DND-41 (cell line): ENCODE results near the gene CEP170B.

Experiments
- ATAC-seq: fragments of 200-7000 bp; cut with Tn5 transposase; 3 replicates; pipeline ENCODE4 v1.9.1; 2021; ENCODE audit warnings: low read depth; ENCODE audit not compliant: insufficient read depth
- DNase-seq: peaks from one replicate; pipeline ENCODE4 v3.0.0-alpha.2; 2020
- H2AFZ ChIP-seq: 2 replicates; pipeline ENCODE4 v1.6.0; 2012; ENCODE audit warnings: low read depth, low read length
- H3K27ac ChIP-seq: 2 replicates; pipeline ENCODE4 v1.5.1; 2012; ENCODE audit warnings: low read length, inconsistent platforms
- H3K27me3 ChIP-seq: fragments of 200-600 bp; sonication (generic); 2 replicates; pipeline ENCODE4 v1.6.0; 2012; ENCODE audit warnings: low read length, mild to moderate bottlenecking, inconsistent platforms; ENCODE audit not compliant: insufficient read depth, poor library complexity
- H3K36me3 ChIP-seq: 2 replicates; pipeline ENCODE4 v1.5.1; 2012; ENCODE audit warnings: low read length, inconsistent platforms; ENCODE audit not compliant: insufficient read depth
- H3K4me1 ChIP-seq: 2 replicates; pipeline ENCODE4 v1.5.1; 2012; ENCODE audit warnings: mild to moderate bottlenecking, low read length; ENCODE audit not compliant: insufficient read depth
- H3K4me2 ChIP-seq: 2 replicates; pipeline ENCODE4 v1.6.0; 2012; ENCODE audit warnings: mild to moderate bottlenecking, moderate library complexity, low read length, inconsistent platforms; ENCODE audit not compliant: insufficient read depth
- H3K4me3 ChIP-seq, 2 experiments: fragments of 200-600 bp in 1 of 2; shearing (Covaris generic) in 1 of 2; 2 replicates each; pipeline ENCODE4 v1.5.1; 2012 to 2016; ENCODE audit warnings: inconsistent platforms in 2 of 2, low read length in 2 of 2, mild to moderate bottlenecking in 2 of 2, low read depth in 1 of 2, moderate library complexity in 1 of 2
- H3K79me2 ChIP-seq: 2 replicates; pipeline ENCODE4 v1.6.0; 2012; ENCODE audit warnings: low read length, inconsistent platforms; ENCODE audit not compliant: insufficient read depth
- H3K9ac ChIP-seq: 2 replicates; pipeline ENCODE4 v1.6.0; 2012; ENCODE audit warnings: low read depth, mild to moderate bottlenecking, inconsistent platforms, low read length, moderate library complexity
- H3K9me3 ChIP-seq: 2 replicates; pipeline ENCODE4 v1.5.1; 2012; ENCODE audit warnings: low read length, moderate library complexity, mild to moderate bottlenecking, inconsistent platforms; ENCODE audit not compliant: insufficient read depth, severe bottlenecking
- H4K20me1 ChIP-seq: 2 replicates; pipeline ENCODE4 v1.6.0; 2012; ENCODE audit warnings: low read length; ENCODE audit not compliant: insufficient read depth
- EZH2 ChIP-seq: IDR thresholded peaks from 3 replicates; pipeline ENCODE4 v1.6.1; 2012; ENCODE audit warnings: borderline replicate concordance, low read depth, mild to moderate bottlenecking, moderate library complexity, low read length, inconsistent platforms; ENCODE audit not compliant: severe bottlenecking
- TF ChIP-seq, protein P1 (sequence below): IDR thresholded peaks from 2 replicates; pipeline ENCODE4 v1.5.1; 2012; ENCODE audit warnings: borderline replicate concordance, low read length, moderate library complexity, mild to moderate bottlenecking; ENCODE audit not compliant: poor library complexity, severe bottlenecking; ENCODE audit errors: extremely low read depth

CEP170B gene

DNA sequence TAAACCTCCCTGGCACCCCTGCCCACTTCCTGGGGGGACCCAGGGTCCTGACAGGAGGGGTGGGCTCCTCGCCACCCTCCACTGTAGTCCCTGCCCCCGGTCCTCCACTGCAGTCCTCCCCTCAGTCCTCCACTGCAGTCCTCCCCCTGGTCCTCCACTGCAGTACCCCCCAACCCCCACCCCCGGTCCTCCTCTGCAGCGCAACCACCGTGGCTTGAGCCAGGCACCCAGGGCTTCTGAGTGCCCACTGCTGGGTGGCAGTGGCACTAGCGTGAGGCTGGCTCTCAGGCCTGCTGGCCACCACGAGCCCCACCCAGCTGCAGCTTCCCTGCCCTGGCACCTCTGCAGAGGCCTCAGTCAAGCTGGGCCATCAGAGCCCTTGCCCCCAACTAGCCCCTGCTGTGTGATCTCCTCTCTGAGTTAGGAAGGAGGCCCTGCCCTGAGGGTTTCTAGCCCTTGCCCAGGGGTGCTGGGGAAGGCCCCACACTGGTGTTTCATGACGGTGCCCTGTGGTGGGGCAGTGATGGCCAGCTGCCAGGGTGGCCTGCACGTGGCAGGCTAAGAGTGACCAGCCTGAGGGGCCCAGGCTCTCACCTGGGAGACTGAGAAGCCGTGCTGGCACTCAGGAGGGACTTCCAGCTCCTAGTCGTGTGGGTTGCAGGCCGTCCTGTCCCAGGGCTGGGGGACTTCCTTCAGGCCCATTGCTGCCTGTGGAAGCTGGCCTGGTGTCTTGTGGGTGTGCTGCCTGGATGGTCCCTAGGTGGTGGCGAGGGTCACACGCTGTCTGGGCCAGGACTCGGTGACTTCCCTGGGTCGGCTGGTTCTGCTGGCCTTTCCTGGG lies 9.7 kb downstream of the CEP170B start:
- Histone ChIP-seq H3K79me2 (no peaks in the 10 kb centered on the region), H3K27me3 (no peaks in the 10 kb centered on the region), H3K4me1 (no peaks in the 10 kb centered on the region), H4K20me1 (no peaks in the 10 kb centered on the region), H3K36me3 (no peaks in the 10 kb centered on the region), H3K9me3 (no peaks in the 10 kb centered on the region), H3K4me3 (no peak overlapping the region), H2AFZ (no peak overlapping the region), H3K27ac (no peak overlapping the region), H3K4me2 (no peak overlapping the region), H3K9ac (no peak overlapping the region)
- ATAC-seq, result no peak
- no peak for TF ChIP-seq EZH2
- TF ChIP-seq, protein P1, sequence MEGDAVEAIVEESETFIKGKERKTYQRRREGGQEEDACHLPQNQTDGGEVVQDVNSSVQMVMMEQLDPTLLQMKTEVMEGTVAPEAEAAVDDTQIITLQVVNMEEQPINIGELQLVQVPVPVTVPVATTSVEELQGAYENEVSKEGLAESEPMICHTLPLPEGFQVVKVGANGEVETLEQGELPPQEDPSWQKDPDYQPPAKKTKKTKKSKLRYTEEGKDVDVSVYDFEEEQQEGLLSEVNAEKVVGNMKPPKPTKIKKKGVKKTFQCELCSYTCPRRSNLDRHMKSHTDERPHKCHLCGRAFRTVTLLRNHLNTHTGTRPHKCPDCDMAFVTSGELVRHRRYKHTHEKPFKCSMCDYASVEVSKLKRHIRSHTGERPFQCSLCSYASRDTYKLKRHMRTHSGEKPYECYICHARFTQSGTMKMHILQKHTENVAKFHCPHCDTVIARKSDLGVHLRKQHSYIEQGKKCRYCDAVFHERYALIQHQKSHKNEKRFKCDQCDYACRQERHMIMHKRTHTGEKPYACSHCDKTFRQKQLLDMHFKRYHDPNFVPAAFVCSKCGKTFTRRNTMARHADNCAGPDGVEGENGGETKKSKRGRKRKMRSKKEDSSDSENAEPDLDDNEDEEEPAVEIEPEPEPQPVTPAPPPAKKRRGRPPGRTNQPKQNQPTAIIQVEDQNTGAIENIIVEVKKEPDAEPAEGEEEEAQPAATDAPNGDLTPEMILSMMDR, result no peak
- DNase-seq, result no peak

GRCh38 chr14:104875412-104875751 lies 10.3 kb downstream of the CEP170B start:
- H3K9me3 ChIP-seq, result no peaks in the 10 kb centered on the region
- ATAC-seq, result no peak
- no peaks in the 10 kb centered on the region for H3K4me1 ChIP-seq
- no peaks in the 10 kb centered on the region for H3K36me3 ChIP-seq
- no peak for TF ChIP-seq EZH2
- TF ChIP-seq, protein P1, result no peak
- H3K79me2 ChIP-seq, result no peaks in the 10 kb centered on the region
- no peak overlapping the region for H3K9ac ChIP-seq
- H3K4me3 ChIP-seq, result no peak overlapping the region
- H3K27ac ChIP-seq, result no peak overlapping the region
- no peaks in the 10 kb centered on the region for H4K20me1 ChIP-seq
- no peak overlapping the region for H2AFZ ChIP-seq
- no peak for DNase-seq
- H3K4me2 ChIP-seq, result no peak overlapping the region
- no peaks in the 10 kb centered on the region for H3K27me3 ChIP-seq

DNA sequence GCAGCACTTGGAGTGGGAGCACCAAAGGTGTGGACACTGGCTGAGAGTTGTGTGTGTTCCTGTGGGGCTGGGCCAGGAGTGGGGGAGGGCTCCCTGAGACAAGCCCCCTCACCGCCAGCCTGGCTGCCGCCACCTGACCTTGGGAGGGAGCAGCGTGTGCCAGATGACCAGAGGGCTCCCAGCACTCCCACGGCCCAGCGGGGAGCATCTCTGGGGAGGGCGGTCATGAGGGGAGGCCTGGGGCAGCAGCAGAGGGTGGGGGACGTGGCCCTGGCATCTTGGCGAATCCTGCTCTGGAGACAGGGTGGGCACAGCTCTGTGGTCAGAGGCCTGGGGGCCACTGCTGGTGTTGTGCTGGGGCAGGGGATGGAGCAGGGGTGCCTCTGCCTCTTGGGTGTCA lies 10.7 kb downstream of the CEP170B start:
- Histone ChIP-seq H2AFZ (no peak overlapping the region), H3K4me3 (no peak overlapping the region), H4K20me1 (no peaks in the 10 kb centered on the region), H3K36me3 (no peaks in the 10 kb centered on the region), H3K27ac (no peak overlapping the region), H3K4me2 (no peak overlapping the region), H3K79me2 (no peaks in the 10 kb centered on the region), H3K4me1 (no peaks in the 10 kb centered on the region), H3K9ac (no peak overlapping the region), H3K27me3 (no peaks in the 10 kb centered on the region), H3K9me3 (no peaks in the 10 kb centered on the region)
- ATAC-seq (no peak), DNase-seq (no peak)
- TF ChIP-seq EZH2, result no peak
- TF ChIP-seq, protein P1, result no peak
